Parathyroid adenoma (tissue), 2 donors: Measurements from ENCODE around the gene PPP4R4.

Experiments used
- H2AFZ ChIP-seq: fragments of 300-600 bp; sonication (generic); one replicate; pipeline ENCODE4 v1.7.0; 2017; ENCODE audit warnings: antibody characterized with exemption, mild to moderate bottlenecking
- H3K27ac ChIP-seq: fragments of 300-600 bp; sonication (generic); one replicate; pipeline ENCODE4 v1.7.0; 2017
- H3K27me3 ChIP-seq: fragments of 300-600 bp; sonication (generic); one replicate; pipeline ENCODE4 v1.7.0; 2017; ENCODE audit warnings: low read length; ENCODE audit not compliant: control insufficient read depth, insufficient read depth
- H3K36me3 ChIP-seq: fragments of 300-600 bp; sonication (generic); one replicate; pipeline ENCODE4 v1.7.0; 2017; ENCODE audit warnings: low read length; ENCODE audit not compliant: control insufficient read depth, insufficient read depth
- H3K4me1 ChIP-seq: fragments of 300-600 bp; sonication (generic); one replicate; pipeline ENCODE4 v1.7.0; 2017; ENCODE audit warnings: control low read depth
- H3K4me2 ChIP-seq: fragments of 300-600 bp; sonication (generic); one replicate; pipeline ENCODE4 v1.7.0; 2017; ENCODE audit warnings: low read length
- H3K4me3 ChIP-seq: fragments of 300-600 bp; sonication (generic); one replicate; pipeline ENCODE4 v1.7.0; 2017; ENCODE audit warnings: low read depth, low read length
- H3K79me2 ChIP-seq: fragments of 300-600 bp; sonication (generic); one replicate; pipeline ENCODE4 v1.7.0; 2017; ENCODE audit warnings: control low read depth
- H3K9ac ChIP-seq: fragments of 300-600 bp; sonication (generic); one replicate; pipeline ENCODE4 v1.7.0; 2017; ENCODE audit warnings: mild to moderate bottlenecking
- H3K9me3 ChIP-seq: fragments of 300-600 bp; sonication (generic); one replicate; pipeline ENCODE4 v1.7.0; 2017; ENCODE audit warnings: low read length; ENCODE audit not compliant: control insufficient read depth
- CTCF ChIP-seq: fragments of 300-600 bp; sonication (generic); IDR thresholded peaks from one replicate; pipeline ENCODE4 v1.7.0; 2017; ENCODE audit warnings: antibody characterized with exemption, mild to moderate bottlenecking
- donor health status: primary hyperparathyroidism.

PPP4R4 gene

GRCh38 chr14:94129758-94130414 is 44.2 kb upstream of the PPP4R4 start:
- Histone ChIP-seq H3K36me3 (no peaks in the 10 kb centered on the region), H3K4me2 (peak overlapping the region; percentile 78), H2AFZ (peak overlapping the region; percentile 93), H3K4me3 (peak overlapping the region; percentile 63), H3K9ac (no peak overlapping the region), H3K9me3 (no peaks in the 10 kb centered on the region), H3K79me2 (no peaks in the 10 kb centered on the region), H3K27ac (peak overlapping the region; percentile 84), H3K4me1 (no peaks in the 10 kb centered on the region), H3K27me3 (no peaks in the 10 kb centered on the region)
- TF ChIP-seq CTCF, result no peak

- Histone ChIP-seq H3K4me1 (no peaks in the 10 kb centered on the region), H3K27ac (no peak overlapping the region), H3K9me3 (no peaks in the 10 kb centered on the region), H3K9ac (no peak overlapping the region), H3K79me2 (no peaks in the 10 kb centered on the region), H3K4me3 (no peak overlapping the region), H3K36me3 (no peaks in the 10 kb centered on the region), H3K4me2 (no peak overlapping the region), H2AFZ (no peak overlapping the region), H3K27me3 (no peaks in the 10 kb centered on the region)
- peak; percentile 83 for TF ChIP-seq CTCF
Measured at GRCh38 chr14:94132285-94132887, 41.7 kb upstream of the PPP4R4 start.

- H3K27me3 ChIP-seq, result no peaks in the 10 kb centered on the region
- H3K79me2 ChIP-seq, result no peaks in the 10 kb centered on the region
- no peak overlapping the region for H3K9ac ChIP-seq
- no peaks in the 10 kb centered on the region for H3K4me1 ChIP-seq
- no peak overlapping the region for H3K4me2 ChIP-seq
- no peaks in the 10 kb centered on the region for H3K36me3 ChIP-seq
- no peak for TF ChIP-seq CTCF
- no peaks in the 10 kb centered on the region for H3K9me3 ChIP-seq
- H2AFZ ChIP-seq, result no peak overlapping the region
- H3K4me3 ChIP-seq, result no peak overlapping the region
- H3K27ac ChIP-seq, result no peak overlapping the region
Measured at GRCh38 chr14:94135476-94135875, 38.6 kb upstream of the PPP4R4 start.

- no peak overlapping the region for H3K9ac ChIP-seq
Measured at GRCh38 chr14:94136575-94137331, 37.4 kb upstream of the PPP4R4 start.

More at GRCh38 chr14:94136575-94137331, 37.4 kb upstream of the PPP4R4 start:
- Histone ChIP-seq H3K36me3 (no peaks in the 10 kb centered on the region), H3K9me3 (no peaks in the 10 kb centered on the region), H3K27ac (no peak overlapping the region), H2AFZ (peak overlapping the region; percentile 56), H3K79me2 (no peaks in the 10 kb centered on the region), H3K4me3 (no peak overlapping the region), H3K27me3 (no peaks in the 10 kb centered on the region), H3K4me1 (no peaks in the 10 kb centered on the region), H3K4me2 (no peak overlapping the region)
- peak; percentile 99 for TF ChIP-seq CTCF
